ENCODE data around the gene SIRPA.

SIRPA gene

GRCh38 chr20:1885254-1885653, 10.0 kb upstream of the SIRPA start:
- TF ChIP-seq SIN3A (IDR thresholded peaks at IDR 0.05; ENCODE audit: borderline replicate concordance, insufficient read depth, low read length) (no peak), REST (IDR thresholded peaks at IDR 0.05; ENCODE audit: insufficient read depth in 1 of 2, low read depth in 2 of 2, low read length in 2 of 2) (no peak), POLR2AphosphoS5 (IDR thresholded peaks at IDR 0.05; ENCODE audit: low read depth, low read length) (no peak)

GRCh38 chr20:1885940-1886693, 9.1 kb upstream of the SIRPA start:
- TF ChIP-seq TAF1 (IDR thresholded peaks at IDR 0.05; ENCODE audit: borderline replicate concordance, insufficient read depth, low read length) (no peak), SIN3A (IDR thresholded peaks at IDR 0.05; ENCODE audit: borderline replicate concordance, insufficient read depth, low read length) (no peak), FOXP2 (optimal IDR thresholded peaks at IDR 0.05; ENCODE audit: borderline replicate concordance, extremely low read depth, extremely low read length, insufficient read depth) (no peak), POLR2AphosphoS5 (IDR thresholded peaks at IDR 0.05; ENCODE audit: low read depth, low read length) (no peak), REST (IDR thresholded peaks at IDR 0.05; ENCODE audit: insufficient read depth in 1 of 2, low read depth in 2 of 2, low read length in 2 of 2) (no peak)

GRCh38 chr20:1887321-1887720, 7.9 kb upstream of the SIRPA start:
- TF ChIP-seq TAF1 (IDR thresholded peaks at IDR 0.05; ENCODE audit: borderline replicate concordance, insufficient read depth, low read length), result no peak
- 0 out of 4 replicates have a peak, but pooled peaks of 1 of the 2 experiments have one; percentile 4 for TF ChIP-seq REST (IDR thresholded peaks at IDR 0.05; ENCODE audit: insufficient read depth in 1 of 2, low read depth in 2 of 2, low read length in 2 of 2)

- TF ChIP-seq TAF1 (IDR thresholded peaks at IDR 0.05; ENCODE audit: borderline replicate concordance, insufficient read depth, low read length) (no peak), REST (IDR thresholded peaks at IDR 0.05; ENCODE audit: insufficient read depth in 1 of 2, low read depth in 2 of 2, low read length in 2 of 2) (0 out of 4 replicates have a peak, but pooled peaks of 1 of the 2 experiments have one; percentile 0)
Measured at GRCh38 chr20:1887756-1888155, 7.5 kb upstream of the SIRPA start.

- TF ChIP-seq FOXP2 (optimal IDR thresholded peaks at IDR 0.05; ENCODE audit: borderline replicate concordance, extremely low read depth, extremely low read length, insufficient read depth) (no peak), SIN3A (IDR thresholded peaks at IDR 0.05; ENCODE audit: borderline replicate concordance, insufficient read depth, low read length) (no peak), POLR2AphosphoS5 (IDR thresholded peaks at IDR 0.05; ENCODE audit: low read depth, low read length) (no peak), REST (IDR thresholded peaks at IDR 0.05; ENCODE audit: insufficient read depth in 1 of 2, low read depth in 2 of 2, low read length in 2 of 2) (no peak), TAF1 (IDR thresholded peaks at IDR 0.05; ENCODE audit: borderline replicate concordance, insufficient read depth, low read length) (no peak)
Measured at GRCh38 chr20:1888796-1889463, 6.3 kb upstream of the SIRPA start.

Measured in PFSK-1 (cell line).